Fibroblast of lung (primary cell): ENCODE measurements around the gene SPATA12.

ENCODE experiments used
- CTCF ChIP-seq, 2 donors: IDR thresholded peaks in 1 of 2; conservative IDR thresholded peaks in 1 of 2; 1 replicate in 1 of 2; 2 replicates in 1 of 2; pipeline ENCODE4 v1.5.1; 2011 to 2012; ENCODE audit warnings: low read length in 2 of 2, control low read depth in 1 of 2, inconsistent platforms in 1 of 2, low read depth in 1 of 2, mild to moderate bottlenecking in 1 of 2
- EZH2 ChIP-seq: IDR thresholded peaks from 2 replicates; pipeline ENCODE4 v1.5.1; 2012; ENCODE audit warnings: low read length, control low read depth, mild to moderate bottlenecking; ENCODE audit errors: missing control alignments

DNA sequence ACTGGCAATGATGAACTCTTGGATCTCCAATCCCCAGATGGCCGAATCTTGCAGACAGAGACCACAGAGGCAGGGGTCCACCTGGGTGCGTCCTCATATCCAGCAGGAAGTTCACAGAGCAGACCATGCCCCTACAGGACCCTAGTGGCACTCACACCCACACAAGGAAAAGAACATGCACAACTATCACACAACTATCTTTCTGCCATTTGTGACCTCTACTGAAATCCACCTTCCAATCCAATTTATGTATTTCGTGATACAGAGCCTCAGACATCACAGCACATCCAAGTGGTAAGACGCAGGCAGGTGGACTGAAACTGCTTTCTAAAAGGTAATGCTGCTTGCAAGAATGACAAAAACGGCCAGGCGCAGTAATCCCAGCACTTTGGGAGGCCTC, 44.6 kb upstream of the SPATA12 start:
- no peak for TF ChIP-seq CTCF (conservative IDR thresholded peaks at IDR 0.05 in 1 of 2, IDR thresholded peaks at IDR 0.05 in 1 of 2; ENCODE audit: low read depth in 1 of 2, low read length in 2 of 2)
- no peak for TF ChIP-seq EZH2
